Muscle of arm (tissue), 12 donors: ENCODE results near the gene ATP1A3. TPM values are rescaled to one million over a fixed set of nuclear protein-coding genes. Genes with fewer than 3 reads are reported as not detected.
A peak's percentile ranks its signal among the peaks of the same experiment; 100 is the strongest.
"Not testable (repeated sequence)": the region's sequence is repeated elsewhere in the genome, so short reads cannot be mapped to it uniquely, and the experiment has no call there.

Source experiments
- DNase-seq: peaks from one replicate; pipeline ENCODE4 v3.0.0-alpha.2; 2013
- polyA plus RNA-seq, 12 donors: library from polyadenylated mRNA; unstranded; fragments of 120-200 nt; gene quantifications; one replicate each; pipeline ENCODE4 v1.2.1, GENCODE V29; 2013; ENCODE audit not compliant: insufficient read length in 12 of 12

Gene ATP1A3
- polyA plus RNA-seq, 12 donors: 0.30 to 16.6 (median 0.59) TPM; not detected in 1

DNA sequence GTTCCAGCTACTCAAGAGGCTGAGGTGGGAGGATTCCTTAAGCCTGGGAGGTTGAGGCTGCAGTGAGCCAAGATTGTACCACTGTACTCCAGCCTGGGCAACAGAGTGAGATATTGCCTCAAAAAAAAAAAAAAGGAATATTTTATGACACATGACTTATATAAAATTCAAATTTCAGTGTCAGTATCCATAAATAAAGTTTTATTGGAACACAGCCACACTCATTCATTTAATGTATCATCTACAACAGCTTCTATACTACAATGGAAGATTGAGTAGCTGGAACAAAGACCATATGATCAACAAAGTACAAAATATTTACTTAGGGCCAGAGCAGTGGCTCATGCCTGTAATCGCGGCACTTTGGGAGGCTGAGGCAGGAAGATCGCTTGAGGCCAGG, 18.7 kb upstream of the ATP1A3 start:
- not testable (repeated sequence) for DNase-seq

DNA sequence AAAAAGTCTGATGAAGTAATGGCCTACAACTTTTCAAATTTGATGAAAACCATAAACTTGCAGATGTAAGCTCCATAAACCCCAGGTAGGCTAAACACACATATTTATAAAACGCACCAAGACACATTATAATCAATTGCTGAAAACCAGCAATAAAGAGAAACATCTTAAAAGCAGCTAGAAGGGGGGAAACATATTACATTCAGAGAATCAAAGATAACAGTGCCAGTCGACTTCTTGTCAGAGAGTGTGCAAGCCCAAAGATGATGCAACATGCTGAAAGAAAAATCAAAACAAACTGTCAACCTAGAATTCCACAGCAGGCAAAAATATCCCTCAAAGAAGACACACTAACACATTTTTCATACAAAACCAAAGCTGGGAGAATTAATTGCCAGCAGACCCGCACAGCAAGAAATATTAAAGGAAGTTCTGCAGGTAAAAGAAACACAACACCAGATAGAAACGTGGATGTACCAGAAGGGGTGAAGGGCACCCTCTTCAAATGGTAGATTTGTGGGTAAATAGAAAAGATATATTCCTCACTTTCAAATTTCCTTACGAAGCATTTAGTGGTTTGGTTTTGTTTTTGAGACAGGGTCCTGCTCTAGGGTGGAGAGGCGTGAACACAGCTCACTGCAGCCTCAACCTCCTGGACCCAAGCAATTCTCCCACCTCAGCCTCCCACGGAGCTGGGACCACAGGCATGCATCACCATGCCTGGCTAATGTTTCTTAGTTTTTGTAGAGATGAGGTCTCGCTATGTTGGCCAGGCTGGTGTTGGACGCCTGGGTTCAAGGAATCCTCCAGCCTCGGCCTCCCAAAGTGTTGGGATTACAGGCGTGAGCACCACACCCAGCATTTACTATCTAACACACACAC, 16.5 kb upstream of the ATP1A3 start:
- DNase-seq: no peak

DNA sequence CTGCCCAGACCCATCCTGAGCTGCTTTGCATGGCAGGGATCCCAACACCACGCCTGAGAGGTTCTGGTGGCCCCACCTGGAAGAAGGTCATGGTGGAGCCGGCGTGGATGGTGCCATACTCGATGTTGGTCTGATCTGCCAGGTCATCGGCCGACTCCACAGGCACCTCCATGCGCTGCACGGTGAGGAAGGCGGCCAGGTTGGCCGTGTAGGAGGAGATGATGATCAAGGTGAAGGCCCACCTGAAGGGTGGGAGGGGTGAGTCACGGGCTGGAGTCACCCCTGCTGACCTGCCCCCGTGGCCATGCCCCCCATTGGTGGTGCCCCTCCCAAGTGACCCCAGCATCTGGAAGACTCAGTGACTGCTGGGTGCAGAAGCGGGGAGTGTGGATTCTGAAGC, 12.5 kb upstream of the ATP1A3 start:
- no peak for DNase-seq

DNA sequence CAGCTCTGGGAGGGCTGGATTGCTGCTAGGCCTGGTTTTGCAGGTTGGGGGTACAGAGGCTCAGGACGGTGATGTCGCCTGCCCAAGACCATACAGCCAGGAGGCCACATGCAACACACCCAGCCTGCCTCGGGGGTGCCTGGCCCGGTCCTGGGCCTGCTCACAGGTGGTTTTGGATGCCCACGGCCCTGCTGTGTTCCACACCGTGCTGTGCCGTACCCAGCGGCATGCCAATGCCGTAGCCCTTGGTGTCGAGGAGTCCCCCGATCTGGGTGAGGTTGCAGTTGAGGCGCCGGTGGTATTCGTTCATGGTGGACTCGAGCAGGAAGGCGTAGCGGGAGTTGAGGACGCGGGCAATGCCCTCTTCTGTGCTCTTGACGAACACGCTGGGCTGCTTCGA, 11.5 kb upstream of the ATP1A3 start:
- no peak for DNase-seq

DNA sequence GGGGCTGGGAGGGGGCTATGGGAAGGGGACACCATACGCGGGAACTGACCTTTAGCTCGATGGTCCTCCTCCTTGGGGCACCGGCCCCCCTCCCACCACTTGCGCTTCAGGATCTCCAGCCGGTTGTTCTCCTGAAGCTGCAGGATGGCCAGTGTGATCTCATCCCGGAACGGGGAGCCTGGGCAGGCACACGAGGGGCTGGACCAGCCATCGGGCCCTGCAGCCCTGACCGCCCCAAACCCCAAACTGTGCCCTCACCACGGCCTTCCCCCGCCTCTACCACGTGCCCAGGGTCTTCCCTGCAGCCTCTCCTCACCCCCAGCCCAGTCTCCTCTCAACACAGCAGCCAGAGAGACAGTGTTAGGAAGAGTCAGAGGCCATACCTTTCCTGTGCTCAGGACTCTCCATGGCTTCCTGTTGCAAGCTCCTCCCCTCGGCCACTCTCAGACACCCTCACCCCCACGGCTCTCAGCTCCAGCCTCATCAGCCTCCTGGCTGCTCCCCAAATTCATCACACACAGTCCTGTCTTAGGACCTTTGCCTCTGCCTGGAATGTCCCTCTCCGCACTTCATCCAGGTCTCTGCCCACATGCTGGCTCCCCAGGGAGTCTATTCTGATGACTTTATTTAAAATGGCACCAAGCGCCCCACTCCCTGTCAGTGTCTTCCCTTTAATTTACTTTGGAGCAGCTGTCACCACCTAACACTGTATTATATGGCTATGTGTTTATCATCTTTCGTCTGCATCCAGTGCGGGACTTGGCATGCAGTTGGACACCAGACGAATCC, 9.7 kb upstream of the ATP1A3 start:
- DNase-seq: no peak

DNA sequence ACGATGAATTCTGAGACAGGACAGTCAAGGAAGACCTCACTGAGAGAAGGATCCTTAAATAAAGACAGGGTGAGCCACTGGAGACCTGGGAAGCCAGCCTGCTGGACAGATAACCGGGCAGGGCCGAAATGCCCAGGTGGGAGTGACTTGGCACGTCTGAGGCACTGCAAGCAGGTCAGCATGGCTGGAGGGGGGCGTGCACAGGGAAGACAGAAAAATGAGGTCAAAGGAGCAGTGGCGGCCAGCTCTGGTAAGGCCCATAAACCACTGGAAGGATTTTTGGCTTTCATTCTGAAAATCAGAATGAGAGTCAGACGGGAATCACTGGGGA, 5.8 kb upstream of the ATP1A3 start:
- no peak for DNase-seq

DNA sequence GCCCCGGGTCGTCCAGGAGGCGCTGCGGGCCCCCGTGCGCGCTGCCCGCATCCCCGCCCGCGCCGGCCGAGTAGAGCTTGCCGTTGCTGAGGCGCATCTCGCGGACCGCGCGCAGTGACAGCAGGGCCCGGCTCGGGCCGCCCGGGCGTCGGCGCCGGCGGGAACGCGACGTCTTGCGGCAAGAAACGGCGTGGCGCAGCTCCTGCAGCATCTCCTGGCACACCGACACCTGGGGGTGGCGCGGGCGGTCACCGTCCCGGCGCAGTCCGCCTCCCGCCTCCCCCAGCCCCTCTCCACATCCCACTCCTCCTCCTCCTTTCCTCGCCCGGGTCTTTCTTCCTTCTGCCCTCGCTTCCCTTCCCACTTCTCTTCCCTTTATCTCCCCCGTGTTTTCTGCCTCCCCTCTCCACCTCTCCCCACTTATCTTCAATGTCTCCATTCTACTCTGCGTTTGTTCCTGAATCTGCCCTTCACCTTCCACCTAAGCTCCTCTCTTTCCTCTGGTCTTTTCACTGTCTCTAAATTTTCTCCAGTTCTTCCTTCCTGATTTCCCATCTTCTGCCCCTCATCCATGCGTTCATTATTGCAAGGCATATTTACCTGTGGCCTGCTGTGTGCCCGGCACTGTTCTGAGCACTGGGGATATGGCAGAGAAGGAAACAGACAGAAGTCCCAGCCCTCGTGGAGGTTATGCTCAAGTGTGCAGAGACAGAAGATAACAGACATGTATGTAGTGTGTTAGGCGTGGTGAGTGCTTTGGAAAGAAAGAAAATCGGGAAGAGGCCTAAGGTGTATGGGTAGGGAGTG, 5.2 kb upstream of the ATP1A3 start:
- DNase-seq: no peak

DNA sequence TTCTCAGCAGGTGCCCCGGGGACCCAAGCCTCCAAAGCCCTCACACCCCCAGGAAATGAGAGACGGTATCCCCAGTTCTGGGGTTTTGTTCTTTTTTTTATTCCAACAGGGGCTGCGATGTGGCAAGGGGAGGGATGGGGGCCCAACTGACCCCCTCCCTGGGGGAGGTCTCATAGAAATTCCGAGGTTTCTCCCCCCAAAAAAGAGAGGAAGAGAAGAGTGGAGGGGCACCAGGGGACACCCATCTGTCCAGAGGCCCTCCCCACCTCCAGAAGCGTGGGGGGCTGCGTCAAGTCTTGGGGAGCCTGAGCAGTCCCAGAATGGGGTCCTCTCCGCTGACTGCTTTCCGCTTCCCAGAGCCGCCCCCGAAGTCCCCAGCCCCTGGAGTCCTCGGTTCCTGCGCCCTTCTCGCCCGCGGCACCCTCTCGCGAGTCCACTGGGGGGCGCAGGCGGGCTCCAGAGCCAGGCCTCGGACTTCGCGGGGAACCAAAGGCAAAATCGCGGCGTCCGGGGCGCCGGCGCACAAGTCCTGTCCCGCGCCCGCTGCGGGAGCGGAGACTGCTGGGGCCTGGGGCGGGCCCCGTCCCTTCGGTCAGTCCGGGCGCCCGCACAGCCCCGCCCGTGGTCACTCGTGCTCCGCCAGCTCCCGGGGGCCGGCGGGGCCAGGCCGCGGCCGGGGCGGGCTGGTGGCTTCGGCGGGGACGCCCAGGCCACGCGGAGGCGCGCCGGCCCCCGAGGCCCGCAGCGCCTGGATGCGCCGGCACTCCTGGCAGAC, 4.4 kb upstream of the ATP1A3 start:
- DNase-seq: no peak

DNA sequence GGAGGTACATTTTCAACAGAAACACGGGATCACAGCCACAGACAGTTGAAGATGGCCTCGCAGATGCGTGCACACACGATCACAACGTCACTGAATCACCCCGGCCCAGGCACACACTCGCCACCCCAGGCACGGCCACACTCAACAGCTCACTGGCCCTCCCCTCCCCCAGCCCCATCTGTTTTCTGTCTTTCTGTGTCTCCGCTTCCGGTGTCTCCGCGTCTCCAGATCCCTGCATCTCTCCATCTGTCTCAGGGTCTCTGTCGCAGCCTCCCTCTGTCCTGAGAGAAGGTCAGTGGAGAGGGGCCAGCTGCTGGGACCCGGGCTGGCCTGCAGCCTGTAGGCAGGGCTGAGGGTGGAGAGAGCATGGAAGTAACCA, 3.8 kb upstream of the ATP1A3 start:
- no peak for DNase-seq

DNA sequence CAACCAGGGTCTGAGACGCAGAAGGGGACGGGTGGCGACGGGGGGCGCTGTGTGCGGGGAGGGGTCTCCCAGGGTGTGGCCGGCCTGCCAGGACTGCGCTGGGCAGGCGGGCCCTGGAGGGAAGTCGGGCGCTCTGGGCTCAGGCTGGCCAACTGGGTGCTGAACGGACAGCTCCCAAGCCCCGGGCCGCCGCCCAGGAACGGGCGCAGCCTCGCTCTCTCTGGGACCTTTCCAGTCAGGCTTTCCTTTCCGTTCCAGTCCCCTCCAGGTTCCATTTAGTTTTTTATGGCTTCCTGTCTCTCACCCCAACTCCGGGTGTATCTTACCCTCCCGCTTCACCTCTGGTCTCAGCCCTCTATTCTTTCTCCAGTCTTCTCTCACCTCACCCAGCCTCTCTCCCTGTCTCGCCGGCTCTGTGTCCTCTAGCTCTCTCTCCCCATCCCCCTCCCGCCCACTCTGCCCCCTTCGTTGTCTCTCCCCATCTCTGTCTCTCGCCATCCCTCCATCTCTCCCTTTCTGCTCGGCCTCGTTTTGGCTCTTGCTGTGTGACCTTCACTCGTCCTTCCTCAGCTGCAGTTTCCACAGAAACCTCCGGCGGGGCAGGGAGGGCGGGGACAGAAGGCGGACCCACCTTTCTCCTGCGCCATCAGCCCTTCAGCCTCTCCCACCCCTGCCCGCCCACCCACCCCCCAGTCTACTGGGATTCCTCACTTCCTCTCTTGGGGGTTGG, 3.3 kb upstream of the ATP1A3 start:
- peak; percentile 54 for DNase-seq

DNA sequence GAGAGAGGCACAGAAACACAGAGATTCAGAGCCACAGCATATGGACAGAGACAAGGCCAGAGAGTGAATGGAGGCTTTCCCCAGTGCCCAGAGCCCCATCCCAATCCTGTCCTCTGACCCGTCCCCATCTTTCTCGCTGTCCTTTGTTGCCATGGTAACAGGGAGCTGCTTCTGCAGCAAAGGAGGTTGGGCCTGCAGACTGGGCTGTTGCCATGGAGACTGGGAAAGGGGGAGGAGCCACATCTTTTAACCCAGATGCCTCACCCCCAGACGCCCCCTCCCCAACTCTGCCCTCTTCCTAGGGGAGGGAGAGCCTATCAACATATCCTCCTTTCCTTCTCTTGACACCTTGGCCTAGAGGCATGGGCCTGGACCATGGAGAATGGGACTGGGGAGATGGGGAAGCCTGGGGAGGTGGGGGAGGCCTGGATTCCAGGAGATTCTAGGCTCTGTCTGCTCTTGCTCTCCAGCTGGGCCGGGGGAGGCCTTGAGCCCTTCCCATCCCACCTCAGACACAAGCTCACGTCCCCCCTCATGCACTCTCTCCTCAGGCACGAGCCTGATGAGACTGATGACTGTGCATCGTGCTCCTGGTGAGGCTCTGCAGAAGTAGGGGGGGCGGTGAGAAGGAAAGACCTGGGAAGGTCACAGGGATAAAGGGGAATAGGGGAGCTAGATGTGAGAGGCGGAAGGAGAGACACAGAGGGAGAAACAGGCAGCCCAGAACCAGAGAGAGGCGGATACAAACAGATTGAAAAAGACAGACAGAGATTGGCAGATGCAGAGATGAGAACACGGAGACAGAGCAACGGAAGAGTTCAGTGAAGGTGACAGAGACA, 2.1 kb upstream of the ATP1A3 start:
- no peak for DNase-seq

DNA sequence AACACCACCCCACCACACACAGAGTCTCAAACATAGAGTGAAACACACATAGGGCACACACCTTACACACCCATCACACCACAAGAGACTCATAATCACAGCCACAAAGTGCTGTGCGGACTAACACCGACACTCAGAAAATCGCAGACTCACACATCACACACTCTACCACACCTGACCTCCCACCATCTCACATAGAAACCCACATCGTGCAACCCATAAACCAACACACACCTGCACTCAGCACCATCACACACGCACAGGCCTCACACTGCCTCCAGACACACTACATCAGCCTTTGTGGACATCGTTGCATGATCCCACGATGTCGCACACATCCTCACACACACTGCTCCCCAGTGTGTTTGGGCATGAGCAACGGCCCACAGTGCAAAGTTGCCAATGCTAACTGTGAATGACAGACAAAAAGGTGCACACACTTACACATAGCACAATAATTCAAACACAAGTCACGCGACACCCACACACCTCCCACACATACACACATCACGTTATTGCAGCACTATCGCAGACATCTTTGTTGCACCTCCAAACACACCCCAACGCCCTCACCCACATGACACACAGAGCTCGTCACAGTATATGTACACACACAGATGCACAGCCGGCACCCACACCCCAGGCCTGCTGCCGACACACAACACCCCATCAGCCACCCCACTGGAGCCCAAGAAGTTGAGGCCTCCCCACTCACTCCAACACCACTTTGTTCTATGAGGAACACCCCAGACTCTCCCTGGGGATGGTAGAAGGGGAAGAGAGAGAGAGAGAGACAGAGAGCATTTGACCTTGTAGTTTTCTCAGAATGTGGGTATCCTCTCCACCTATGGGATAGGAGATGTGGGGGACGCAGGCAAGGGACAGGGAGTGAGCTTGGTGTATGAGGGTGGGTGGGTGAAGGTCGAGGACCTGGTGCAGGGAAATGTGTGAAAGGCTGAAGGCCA, 1.2 kb upstream of the ATP1A3 start:
- no peak for DNase-seq

DNA sequence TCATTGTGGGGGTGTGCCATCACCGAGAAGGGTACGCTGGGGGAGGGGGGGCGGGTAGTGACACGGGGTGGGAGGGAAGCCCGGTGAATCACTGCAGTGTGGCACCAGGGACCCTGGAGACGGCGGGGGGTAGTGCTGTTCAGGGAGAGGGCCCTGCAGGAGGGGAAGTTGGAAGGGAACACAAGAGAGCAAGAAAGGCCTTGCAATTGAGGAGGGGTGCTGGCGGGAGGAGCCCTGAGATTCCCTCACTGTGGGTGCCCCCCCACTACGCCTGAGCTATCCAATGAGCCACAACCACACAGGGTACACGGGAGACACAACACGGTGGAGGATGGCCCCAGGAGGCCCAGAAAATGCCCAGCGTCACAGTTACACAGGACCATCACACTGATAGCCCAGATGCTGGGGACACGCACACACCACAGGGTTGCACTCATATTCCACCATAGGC, 516 bp upstream of the ATP1A3 start:
- no peak for DNase-seq

DNA sequence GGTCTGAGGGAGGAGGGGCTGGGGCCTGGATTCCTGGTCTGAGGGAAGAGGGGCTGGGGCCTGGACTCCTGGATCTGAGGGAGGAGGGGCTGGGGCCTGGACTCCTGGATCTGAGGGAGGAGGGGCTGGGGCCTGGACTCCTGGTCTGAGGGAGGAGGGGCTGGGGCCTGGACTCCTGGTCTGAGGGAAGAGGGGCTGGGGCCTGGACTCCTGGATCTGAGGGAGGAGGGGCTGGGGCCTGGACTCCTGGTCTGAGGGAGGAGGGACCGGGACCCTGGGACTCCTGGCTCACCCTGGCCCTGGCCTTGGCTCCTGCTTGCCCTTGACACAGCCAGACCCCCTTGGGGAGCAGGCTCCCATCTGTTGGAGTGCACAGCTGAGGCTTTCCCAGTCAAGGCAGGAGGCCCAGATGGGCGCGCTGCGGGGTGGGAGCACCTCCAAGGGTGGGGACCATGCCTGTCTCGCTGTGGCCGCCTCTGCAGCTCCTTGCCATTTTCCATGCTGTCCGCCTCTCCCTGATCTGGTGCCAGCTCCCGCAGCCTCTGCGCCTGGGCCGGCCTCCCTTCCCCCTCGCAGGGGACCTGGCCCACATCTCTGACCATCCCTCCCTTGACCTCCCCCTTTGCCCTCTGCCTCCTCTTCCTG, 2.0 kb downstream of the ATP1A3 start:
- DNase-seq: not testable (repeated sequence)

DNA sequence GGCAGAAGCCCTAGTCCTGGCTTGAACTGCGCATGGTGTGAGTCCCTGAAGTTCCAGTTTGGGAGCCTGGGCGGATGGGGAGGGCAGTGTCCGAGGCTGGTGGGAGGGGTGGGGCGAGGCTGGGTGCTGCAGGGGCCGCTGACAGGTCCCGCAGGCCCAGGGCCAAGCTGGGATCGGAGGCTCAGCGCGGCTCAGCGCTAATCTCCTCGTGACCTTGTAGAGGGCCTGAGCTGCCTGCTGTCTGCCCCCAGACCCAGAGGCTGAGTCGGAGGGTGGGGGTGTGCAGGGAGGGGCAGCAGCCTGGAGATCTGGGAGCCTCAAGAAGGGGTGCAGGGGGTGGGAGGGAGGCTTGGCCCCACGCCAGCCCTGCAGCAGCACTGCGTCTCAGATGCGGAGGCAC, 3.0 kb downstream of the ATP1A3 start:
- DNase-seq: no peak

DNA sequence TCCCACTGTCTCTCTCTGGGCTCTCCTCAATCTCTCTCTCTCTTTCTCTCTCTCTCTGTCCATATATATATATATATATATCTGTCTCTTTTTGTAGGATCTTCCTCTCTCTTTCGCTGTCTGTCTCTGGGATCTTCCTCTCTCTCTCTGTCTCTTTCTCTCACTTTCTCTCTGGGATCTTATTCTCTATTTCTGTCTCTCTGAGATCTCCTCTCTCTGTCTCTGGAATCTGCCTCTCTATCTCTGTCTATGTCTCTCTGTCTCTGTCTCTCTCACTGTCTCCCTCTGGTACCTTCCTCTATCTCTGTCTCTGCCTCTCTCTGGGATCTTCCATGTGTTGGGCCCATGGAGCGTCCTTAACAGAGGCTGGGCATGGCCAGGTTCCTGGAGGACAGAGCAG, 3.4 kb downstream of the ATP1A3 start:
- no peak for DNase-seq

DNA sequence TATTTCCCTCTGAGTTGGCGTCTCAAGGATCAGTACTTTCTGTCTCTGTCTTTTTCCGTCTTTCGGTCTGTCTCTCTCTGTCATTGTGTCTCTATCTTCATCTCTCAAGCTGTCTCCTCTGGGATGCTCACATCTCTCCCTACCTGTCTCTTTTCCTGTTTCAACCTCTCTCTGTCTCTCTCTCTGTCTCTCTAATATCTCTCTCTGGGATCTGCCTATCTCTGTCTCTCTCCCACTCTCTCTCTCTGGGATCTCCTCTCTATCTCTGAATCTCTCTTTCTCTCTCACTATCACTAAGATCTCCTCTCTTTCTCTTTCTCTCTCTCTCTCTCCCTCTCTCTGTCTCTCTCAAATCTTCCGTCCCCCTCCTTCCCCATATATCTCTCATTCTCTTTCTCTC, 4.0 kb downstream of the ATP1A3 start:
- no peak for DNase-seq

DNA sequence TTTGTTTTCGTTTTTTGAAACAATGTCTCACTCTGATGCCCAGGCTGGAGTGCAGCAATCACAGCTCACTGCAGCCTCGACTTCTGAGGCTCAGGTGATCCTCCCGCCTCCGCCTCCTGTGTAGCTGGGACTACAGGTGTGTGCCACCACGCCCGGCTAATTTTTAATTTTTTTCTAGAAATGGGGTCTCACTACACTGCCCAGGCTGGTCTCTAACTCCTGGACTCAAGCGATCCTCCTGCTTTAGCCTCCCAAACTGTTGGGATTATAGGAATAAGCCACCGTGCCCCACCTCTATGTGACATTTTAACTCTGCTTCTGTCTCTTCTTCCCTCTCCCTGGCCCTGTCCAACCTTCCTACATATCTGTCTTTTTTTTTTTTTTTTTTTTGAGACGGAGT, 5.1 kb downstream of the ATP1A3 start:
- no peak for DNase-seq
